ENCODE measurements around the gene SH3GLB1.
A peak's percentile ranks its signal among the peaks of the same experiment; 100 is the strongest.

SH3GLB1 gene

DNA sequence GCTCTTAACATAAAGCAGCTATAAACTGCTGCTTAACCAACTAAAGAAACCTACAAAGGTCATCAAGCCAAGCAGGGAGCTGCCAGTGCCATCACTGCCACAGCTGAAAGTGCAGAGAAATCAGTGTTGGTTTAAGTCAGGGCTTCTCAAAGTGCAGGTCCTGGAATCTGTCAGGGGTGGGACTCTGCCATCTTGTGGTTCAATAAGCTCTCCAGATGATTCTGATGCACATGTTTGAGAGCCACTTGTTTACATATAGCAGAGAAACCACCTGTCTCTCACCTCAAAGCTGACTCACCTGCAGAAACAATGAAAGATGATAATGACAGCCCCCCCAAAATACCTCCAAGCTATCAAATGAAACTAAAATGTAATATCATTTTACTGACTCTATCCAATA lies 49.3 kb downstream of the SH3GLB1 start:
- Histone ChIP-seq H3K27ac (ENCODE audit: poor library complexity, severe bottlenecking) (no peak overlapping the region), H3K4me3 (ENCODE audit: severe bottlenecking) (no peak overlapping the region), H3K9me3 (ENCODE audit: severe bottlenecking) (no peaks in the 10 kb centered on the region), H3K36me3 (ENCODE audit: low read depth) (no peaks in the 10 kb centered on the region), H3K4me1 (ENCODE audit: insufficient read depth, poor library complexity, severe bottlenecking) (peaks cover 3% of the 10 kb centered on the region), H3K27me3 (ENCODE audit: insufficient read depth, poor library complexity, severe bottlenecking) (no peaks in the 10 kb centered on the region)
- TF ChIP-seq, protein P1, sequence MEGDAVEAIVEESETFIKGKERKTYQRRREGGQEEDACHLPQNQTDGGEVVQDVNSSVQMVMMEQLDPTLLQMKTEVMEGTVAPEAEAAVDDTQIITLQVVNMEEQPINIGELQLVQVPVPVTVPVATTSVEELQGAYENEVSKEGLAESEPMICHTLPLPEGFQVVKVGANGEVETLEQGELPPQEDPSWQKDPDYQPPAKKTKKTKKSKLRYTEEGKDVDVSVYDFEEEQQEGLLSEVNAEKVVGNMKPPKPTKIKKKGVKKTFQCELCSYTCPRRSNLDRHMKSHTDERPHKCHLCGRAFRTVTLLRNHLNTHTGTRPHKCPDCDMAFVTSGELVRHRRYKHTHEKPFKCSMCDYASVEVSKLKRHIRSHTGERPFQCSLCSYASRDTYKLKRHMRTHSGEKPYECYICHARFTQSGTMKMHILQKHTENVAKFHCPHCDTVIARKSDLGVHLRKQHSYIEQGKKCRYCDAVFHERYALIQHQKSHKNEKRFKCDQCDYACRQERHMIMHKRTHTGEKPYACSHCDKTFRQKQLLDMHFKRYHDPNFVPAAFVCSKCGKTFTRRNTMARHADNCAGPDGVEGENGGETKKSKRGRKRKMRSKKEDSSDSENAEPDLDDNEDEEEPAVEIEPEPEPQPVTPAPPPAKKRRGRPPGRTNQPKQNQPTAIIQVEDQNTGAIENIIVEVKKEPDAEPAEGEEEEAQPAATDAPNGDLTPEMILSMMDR (IDR thresholded peaks at IDR 0.05; ENCODE audit: poor library complexity, severe bottlenecking) = peak; percentile 14
- DNase-seq (ENCODE audit: low spot score) (no peak), ATAC-seq (ENCODE audit: low read depth) (peak; percentile 65)

DNA sequence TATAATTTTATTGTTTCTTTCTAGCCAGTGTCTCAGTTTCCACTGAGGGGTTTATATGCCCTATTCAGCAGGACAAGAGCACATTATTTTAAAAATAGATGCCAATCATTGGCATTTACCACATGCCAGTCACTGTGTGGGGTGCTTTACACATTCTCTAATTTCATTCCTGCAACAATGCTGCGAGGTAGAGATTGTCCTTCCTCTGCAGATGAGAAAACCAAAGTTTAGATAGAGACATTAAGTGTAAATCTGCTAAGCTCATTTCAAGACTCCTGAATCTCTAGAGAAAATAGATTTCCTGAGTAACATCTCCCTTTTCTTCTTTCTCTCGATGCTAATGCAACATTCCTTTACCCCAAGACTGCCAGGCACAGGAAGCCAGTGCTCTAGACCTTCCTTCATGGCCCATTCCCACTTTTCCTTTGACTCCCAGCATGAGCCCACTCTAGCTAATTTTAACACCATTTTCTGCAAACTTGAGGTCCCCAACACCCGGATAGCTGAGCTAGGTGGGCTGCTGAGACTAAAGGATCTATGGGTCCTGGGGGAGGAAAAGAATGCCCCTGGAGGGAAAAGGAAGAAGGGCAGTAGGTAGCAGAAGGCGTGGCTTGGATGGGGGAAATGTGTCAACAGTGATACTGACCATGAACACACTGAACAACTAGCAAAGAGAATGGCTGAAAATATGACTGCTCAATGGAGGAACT lies 50.0 kb downstream of the SH3GLB1 start:
- H3K27ac ChIP-seq (ENCODE audit: poor library complexity, severe bottlenecking) = no peak overlapping the region
- no peak for DNase-seq (ENCODE audit: low spot score)

GRCh38 chr1:86756062-86756406 lies 51.7 kb downstream of the SH3GLB1 start:
- TF ChIP-seq, protein P1 (IDR thresholded peaks at IDR 0.05; ENCODE audit: poor library complexity, severe bottlenecking) = no peak
- Histone ChIP-seq H3K4me3 (ENCODE audit: severe bottlenecking) (no peak overlapping the region), H3K9me3 (ENCODE audit: severe bottlenecking) (no peaks in the 10 kb centered on the region), H3K27ac (ENCODE audit: poor library complexity, severe bottlenecking) (no peak overlapping the region), H3K27me3 (ENCODE audit: insufficient read depth, poor library complexity, severe bottlenecking) (no peaks in the 10 kb centered on the region), H3K4me1 (ENCODE audit: insufficient read depth, poor library complexity, severe bottlenecking) (peaks cover 3% of the 10 kb centered on the region), H3K36me3 (ENCODE audit: low read depth) (no peaks in the 10 kb centered on the region)
- DNase-seq (ENCODE audit: low spot score) (no peak), ATAC-seq (ENCODE audit: low read depth) (no peak)

More for the DNA sequence above, 50.0 kb downstream of the SH3GLB1 start:
- no peak for ATAC-seq (ENCODE audit: low read depth)
- no peaks in the 10 kb centered on the region for H3K36me3 ChIP-seq (ENCODE audit: low read depth)
- TF ChIP-seq, protein P1 (IDR thresholded peaks at IDR 0.05; ENCODE audit: poor library complexity, severe bottlenecking) = no peak
- peaks cover 3% of the 10 kb centered on the region for H3K4me1 ChIP-seq (ENCODE audit: insufficient read depth, poor library complexity, severe bottlenecking)
- no peaks in the 10 kb centered on the region for H3K27me3 ChIP-seq (ENCODE audit: insufficient read depth, poor library complexity, severe bottlenecking)
- no peak overlapping the region for H3K4me3 ChIP-seq (ENCODE audit: severe bottlenecking)
- H3K9me3 ChIP-seq (ENCODE audit: severe bottlenecking) = no peaks in the 10 kb centered on the region

DNA sequence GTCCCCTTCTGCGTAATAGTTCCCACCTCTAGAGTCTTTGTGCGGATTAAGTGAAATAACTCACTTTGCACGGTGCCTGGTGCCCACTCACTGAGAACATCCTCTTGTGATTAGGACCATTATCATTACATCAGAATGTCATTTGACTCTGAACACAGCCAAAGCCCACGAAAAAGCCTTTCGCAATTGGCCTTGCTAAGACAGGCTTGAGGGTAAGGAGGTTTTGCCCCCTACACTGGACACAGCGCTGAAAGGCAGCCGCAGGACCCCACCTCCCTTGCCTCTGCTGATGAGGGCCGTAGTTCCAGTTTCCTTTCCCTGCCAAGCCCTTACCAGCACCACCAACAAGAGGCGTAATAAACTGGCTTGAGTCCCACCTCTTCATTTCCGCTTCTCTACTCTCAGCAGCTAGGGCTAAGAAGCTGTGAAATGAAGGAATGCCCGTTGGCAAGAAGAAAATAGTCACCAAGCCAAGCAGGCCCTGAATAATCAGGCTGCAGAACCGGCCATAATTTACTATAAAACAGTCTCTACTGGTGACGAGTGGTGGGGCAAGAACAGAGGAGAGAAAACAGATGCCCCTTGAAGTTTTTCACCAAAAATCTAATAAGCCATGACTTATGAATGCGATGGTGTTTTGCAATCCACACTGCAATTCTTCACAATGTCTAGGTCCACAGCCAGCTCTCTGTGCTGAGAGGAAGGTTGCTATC lies 53.1 kb downstream of the SH3GLB1 start:
- Histone ChIP-seq H3K27me3 (ENCODE audit: insufficient read depth, poor library complexity, severe bottlenecking) (no peaks in the 10 kb centered on the region), H3K4me3 (ENCODE audit: severe bottlenecking) (no peak overlapping the region), H3K36me3 (ENCODE audit: low read depth) (no peaks in the 10 kb centered on the region), H3K9me3 (ENCODE audit: severe bottlenecking) (no peaks in the 10 kb centered on the region), H3K4me1 (ENCODE audit: insufficient read depth, poor library complexity, severe bottlenecking) (peaks cover 3% of the 10 kb centered on the region), H3K27ac (ENCODE audit: poor library complexity, severe bottlenecking) (no peak overlapping the region)
- no peak for ATAC-seq (ENCODE audit: low read depth)
- no peak for DNase-seq (ENCODE audit: low spot score)
- TF ChIP-seq, protein P1 (IDR thresholded peaks at IDR 0.05; ENCODE audit: poor library complexity, severe bottlenecking) = no peak

GRCh38 chr1:86758570-86758969 lies 54.2 kb downstream of the SH3GLB1 start:
- DNase-seq (ENCODE audit: low spot score) (no peak), ATAC-seq (ENCODE audit: low read depth) (peak; percentile 42; the same call in 1 of the 3 replicates)
- Histone ChIP-seq H3K4me3 (ENCODE audit: severe bottlenecking) (no peak overlapping the region), H3K27ac (ENCODE audit: poor library complexity, severe bottlenecking) (no peak overlapping the region), H3K27me3 (ENCODE audit: insufficient read depth, poor library complexity, severe bottlenecking) (no peaks in the 10 kb centered on the region), H3K9me3 (ENCODE audit: severe bottlenecking) (no peaks in the 10 kb centered on the region), H3K4me1 (ENCODE audit: insufficient read depth, poor library complexity, severe bottlenecking) (peaks cover 3% of the 10 kb centered on the region), H3K36me3 (ENCODE audit: low read depth) (no peaks in the 10 kb centered on the region)
- TF ChIP-seq, protein P1 (IDR thresholded peaks at IDR 0.05; ENCODE audit: poor library complexity, severe bottlenecking) = no peak
